Prostate gland (tissue), 2 donors: Measurements from ENCODE around the gene TKFC.

Source experiments
- POLR2A ChIP-seq: fragments of 450-650 bp; IDR thresholded peaks from one replicate; pipeline ENCODE4 v1.6.1; 2016; ENCODE audit warnings: antibody characterized with exemption, mild to moderate bottlenecking
- TF ChIP-seq, protein P1 (sequence below), 4 experiments: fragments of 200-600 bp in 2 of 4; fragments of 450-650 bp in 2 of 4; sonication (generic) in 2 of 4; IDR thresholded peaks; 1 replicate in 3 of 4; 2 replicates in 1 of 4; pipeline ENCODE4 v1.5.1; 2016 to 2019; ENCODE audit warnings: antibody characterized with exemption in 4 of 4, mild to moderate bottlenecking in 2 of 4, moderate library complexity in 2 of 4

DNA sequence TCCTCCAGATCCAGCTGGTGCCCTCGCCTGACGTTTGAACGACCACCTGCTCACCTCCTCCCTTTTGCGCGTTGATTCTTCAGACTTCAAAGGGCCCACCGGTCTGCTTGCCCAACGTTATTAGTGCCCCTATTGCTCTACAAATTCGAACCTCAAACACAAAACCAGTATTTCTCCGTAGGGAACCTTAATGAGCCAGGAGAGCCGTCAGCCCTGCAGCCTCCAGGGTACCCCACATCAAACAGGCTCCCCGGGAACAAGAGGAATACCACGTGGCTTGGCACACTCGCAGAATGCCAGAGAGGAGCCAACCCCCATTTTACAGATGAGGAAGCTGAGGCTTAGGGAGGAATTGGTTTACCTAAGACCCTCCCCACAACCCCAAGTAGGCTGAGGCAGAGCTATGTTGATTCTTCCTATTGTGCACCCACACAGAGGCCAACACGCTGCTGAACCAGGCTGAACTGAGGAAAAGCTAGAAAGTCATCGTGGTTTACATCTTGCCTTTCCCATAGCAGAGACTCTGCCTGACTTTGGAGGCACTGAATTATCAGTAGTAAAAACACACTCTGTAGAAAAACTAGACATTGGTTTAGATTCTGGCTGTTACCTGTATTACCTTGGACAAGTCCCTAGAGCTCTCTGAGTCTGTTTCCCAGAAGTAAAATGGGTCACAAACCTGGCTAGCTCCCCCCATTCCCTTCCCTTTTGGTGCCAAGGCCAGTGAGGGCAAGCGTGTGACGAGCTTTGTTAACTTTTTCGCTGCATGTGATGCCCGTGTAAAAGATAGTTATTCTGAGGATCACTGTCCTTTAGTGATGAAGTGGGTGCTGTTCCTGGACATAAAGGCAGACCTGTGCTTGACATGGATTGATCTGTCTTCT, 764 bp downstream of the TKFC start:
- TF ChIP-seq, protein P1, sequence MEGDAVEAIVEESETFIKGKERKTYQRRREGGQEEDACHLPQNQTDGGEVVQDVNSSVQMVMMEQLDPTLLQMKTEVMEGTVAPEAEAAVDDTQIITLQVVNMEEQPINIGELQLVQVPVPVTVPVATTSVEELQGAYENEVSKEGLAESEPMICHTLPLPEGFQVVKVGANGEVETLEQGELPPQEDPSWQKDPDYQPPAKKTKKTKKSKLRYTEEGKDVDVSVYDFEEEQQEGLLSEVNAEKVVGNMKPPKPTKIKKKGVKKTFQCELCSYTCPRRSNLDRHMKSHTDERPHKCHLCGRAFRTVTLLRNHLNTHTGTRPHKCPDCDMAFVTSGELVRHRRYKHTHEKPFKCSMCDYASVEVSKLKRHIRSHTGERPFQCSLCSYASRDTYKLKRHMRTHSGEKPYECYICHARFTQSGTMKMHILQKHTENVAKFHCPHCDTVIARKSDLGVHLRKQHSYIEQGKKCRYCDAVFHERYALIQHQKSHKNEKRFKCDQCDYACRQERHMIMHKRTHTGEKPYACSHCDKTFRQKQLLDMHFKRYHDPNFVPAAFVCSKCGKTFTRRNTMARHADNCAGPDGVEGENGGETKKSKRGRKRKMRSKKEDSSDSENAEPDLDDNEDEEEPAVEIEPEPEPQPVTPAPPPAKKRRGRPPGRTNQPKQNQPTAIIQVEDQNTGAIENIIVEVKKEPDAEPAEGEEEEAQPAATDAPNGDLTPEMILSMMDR (IDR thresholded peaks at IDR 0.05), result no peak
- no peak for TF ChIP-seq POLR2A
